ENCODE results near the gene IPO11. TPM values are rescaled to one million over a fixed set of nuclear protein-coding genes. Genes with fewer than 3 reads are reported as not detected.

The IPO11 gene
- total and polyA plus RNA-seq, 2 experiments from 2014 or later: 18.7 to 64.7 TPM

DNA sequence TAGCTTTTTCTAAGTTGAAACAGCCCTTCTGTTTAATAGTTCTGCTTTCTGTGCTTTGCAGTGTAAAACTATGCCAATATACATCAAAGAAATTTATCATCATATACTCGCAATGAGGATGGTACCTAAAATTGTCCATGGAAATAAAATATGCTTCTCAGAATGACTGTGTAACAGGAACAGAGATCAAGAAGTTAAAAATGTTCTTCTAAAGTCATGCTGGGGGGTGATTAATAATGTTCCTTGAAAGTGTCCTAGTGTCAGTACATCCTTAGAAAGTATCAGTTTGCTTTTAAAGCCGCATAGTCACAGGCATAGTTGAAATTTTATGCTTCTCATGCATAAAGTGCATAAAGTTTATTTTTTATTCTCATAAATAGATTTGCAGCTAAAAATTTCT is 162.0 kb downstream of the IPO11 start:
- Mint-ChIP-seq H3K27ac (no peak overlapping the region), H3K27me3 (ENCODE audit: insufficient read depth, low read depth, poor library complexity) (no peaks in the 10 kb centered on the region), H3K4me1 (peaks cover 7% of the 10 kb centered on the region; the same call in 2 of the 3 replicates), H3K4me3 (no peak overlapping the region), H3K36me3 (ENCODE audit: low read depth) (no peaks in the 10 kb centered on the region), H3K9me3 (no peaks in the 10 kb centered on the region)
- Histone ChIP-seq H3K27ac (ENCODE audit: low read depth) (no peak overlapping the region), H2AFZ (no peak overlapping the region), H3K9me2 (ENCODE audit: insufficient read depth) (no peaks in the 10 kb centered on the region), H3K4me2 (no peak overlapping the region), H3K79me2 (replicated peaks; ENCODE audit: insufficient read depth) (no peaks in the 10 kb centered on the region; the same call in 1 of the 2 replicates), H3K27me3 (ENCODE audit: insufficient read depth) (no peaks in the 10 kb centered on the region), H3K4me3 (no peak overlapping the region), H4K20me1 (replicated peaks; ENCODE audit: insufficient read depth) (no peaks in the 10 kb centered on the region), H3K36me3 (ENCODE audit: insufficient read depth) (no peaks in the 10 kb centered on the region), H3F3A (replicated peaks; ENCODE audit: low read depth) (no peaks in the 10 kb centered on the region), H3K4me1 (ENCODE audit: insufficient read depth) (peaks cover 3% of the 10 kb centered on the region; the same call in 1 of the 2 replicates)
- ATAC-seq: no peak
- TF ChIP-seq STAT1 (IDR thresholded peaks at IDR 0.05; ENCODE audit: unreplicated experiment) (no peak), ZNF114 (CRISPR knock-in tag; IDR thresholded peaks at IDR 0.05) (no peak), EZH2 (IDR thresholded peaks at IDR 0.05; ENCODE audit: low read depth, unreplicated experiment) (no peak), EZH2phosphoT487 (IDR thresholded peaks at IDR 0.05; ENCODE audit: unreplicated experiment) (no peak)
- TF ChIP-seq, protein P1, sequence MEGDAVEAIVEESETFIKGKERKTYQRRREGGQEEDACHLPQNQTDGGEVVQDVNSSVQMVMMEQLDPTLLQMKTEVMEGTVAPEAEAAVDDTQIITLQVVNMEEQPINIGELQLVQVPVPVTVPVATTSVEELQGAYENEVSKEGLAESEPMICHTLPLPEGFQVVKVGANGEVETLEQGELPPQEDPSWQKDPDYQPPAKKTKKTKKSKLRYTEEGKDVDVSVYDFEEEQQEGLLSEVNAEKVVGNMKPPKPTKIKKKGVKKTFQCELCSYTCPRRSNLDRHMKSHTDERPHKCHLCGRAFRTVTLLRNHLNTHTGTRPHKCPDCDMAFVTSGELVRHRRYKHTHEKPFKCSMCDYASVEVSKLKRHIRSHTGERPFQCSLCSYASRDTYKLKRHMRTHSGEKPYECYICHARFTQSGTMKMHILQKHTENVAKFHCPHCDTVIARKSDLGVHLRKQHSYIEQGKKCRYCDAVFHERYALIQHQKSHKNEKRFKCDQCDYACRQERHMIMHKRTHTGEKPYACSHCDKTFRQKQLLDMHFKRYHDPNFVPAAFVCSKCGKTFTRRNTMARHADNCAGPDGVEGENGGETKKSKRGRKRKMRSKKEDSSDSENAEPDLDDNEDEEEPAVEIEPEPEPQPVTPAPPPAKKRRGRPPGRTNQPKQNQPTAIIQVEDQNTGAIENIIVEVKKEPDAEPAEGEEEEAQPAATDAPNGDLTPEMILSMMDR (conservative IDR thresholded peaks at IDR 0.05; ENCODE audit: low read depth in 2 of 2): no peak
- TF ChIP-seq, protein P2, sequence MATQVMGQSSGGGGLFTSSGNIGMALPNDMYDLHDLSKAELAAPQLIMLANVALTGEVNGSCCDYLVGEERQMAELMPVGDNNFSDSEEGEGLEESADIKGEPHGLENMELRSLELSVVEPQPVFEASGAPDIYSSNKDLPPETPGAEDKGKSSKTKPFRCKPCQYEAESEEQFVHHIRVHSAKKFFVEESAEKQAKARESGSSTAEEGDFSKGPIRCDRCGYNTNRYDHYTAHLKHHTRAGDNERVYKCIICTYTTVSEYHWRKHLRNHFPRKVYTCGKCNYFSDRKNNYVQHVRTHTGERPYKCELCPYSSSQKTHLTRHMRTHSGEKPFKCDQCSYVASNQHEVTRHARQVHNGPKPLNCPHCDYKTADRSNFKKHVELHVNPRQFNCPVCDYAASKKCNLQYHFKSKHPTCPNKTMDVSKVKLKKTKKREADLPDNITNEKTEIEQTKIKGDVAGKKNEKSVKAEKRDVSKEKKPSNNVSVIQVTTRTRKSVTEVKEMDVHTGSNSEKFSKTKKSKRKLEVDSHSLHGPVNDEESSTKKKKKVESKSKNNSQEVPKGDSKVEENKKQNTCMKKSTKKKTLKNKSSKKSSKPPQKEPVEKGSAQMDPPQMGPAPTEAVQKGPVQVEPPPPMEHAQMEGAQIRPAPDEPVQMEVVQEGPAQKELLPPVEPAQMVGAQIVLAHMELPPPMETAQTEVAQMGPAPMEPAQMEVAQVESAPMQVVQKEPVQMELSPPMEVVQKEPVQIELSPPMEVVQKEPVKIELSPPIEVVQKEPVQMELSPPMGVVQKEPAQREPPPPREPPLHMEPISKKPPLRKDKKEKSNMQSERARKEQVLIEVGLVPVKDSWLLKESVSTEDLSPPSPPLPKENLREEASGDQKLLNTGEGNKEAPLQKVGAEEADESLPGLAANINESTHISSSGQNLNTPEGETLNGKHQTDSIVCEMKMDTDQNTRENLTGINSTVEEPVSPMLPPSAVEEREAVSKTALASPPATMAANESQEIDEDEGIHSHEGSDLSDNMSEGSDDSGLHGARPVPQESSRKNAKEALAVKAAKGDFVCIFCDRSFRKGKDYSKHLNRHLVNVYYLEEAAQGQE (IDR thresholded peaks at IDR 0.05; ENCODE audit: unreplicated experiment): no peak
- TF ChIP-seq, protein P3, sequence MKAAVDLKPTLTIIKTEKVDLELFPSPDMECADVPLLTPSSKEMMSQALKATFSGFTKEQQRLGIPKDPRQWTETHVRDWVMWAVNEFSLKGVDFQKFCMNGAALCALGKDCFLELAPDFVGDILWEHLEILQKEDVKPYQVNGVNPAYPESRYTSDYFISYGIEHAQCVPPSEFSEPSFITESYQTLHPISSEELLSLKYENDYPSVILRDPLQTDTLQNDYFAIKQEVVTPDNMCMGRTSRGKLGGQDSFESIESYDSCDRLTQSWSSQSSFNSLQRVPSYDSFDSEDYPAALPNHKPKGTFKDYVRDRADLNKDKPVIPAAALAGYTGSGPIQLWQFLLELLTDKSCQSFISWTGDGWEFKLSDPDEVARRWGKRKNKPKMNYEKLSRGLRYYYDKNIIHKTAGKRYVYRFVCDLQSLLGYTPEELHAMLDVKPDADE (IDR thresholded peaks at IDR 0.05): no peak
- no peak for DNase-seq (ENCODE audit: low spot score)

DNA sequence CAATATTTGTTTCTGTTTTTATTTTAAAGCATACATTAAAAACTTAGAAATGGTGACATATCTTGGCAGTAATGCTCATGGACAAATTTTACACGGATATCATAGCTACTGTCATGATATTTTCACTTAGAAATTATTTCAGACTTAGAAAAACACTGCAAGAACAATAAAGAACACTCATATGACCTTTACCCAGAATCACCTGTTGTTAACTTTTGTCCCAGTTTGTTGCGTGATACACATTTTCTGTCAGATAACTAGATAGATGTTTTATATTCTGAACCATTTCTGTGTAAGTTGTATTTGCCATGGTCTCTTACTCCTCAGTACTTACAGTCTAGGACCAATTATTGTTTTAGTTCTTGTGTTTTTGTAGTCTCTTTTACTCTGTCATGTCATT is 162.5 kb downstream of the IPO11 start:
- DNase-seq (ENCODE audit: low spot score): no peak
- no peak for ATAC-seq
- Mint-ChIP-seq H3K36me3 (ENCODE audit: low read depth) (no peaks in the 10 kb centered on the region), H3K4me1 (peaks cover 6% of the 10 kb centered on the region; the same call in 2 of the 3 replicates), H3K27ac (no peak overlapping the region), H3K9me3 (no peaks in the 10 kb centered on the region), H3K27me3 (ENCODE audit: insufficient read depth, low read depth, poor library complexity) (no peaks in the 10 kb centered on the region), H3K4me3 (no peak overlapping the region)
- H2AFZ ChIP-seq: no peak overlapping the region
- no peaks in the 10 kb centered on the region for H3K4me1 ChIP-seq (ENCODE audit: insufficient read depth)
- H3K79me2 ChIP-seq (replicated peaks; ENCODE audit: insufficient read depth): no peaks in the 10 kb centered on the region
- no peaks in the 10 kb centered on the region for H3F3A ChIP-seq (replicated peaks; ENCODE audit: low read depth)
- no peak overlapping the region for H3K27ac ChIP-seq (ENCODE audit: low read depth)
- H3K27me3 ChIP-seq (ENCODE audit: insufficient read depth): no peaks in the 10 kb centered on the region
- no peaks in the 10 kb centered on the region for H4K20me1 ChIP-seq (replicated peaks; ENCODE audit: insufficient read depth)
- H3K4me2 ChIP-seq: no peak overlapping the region
- no peaks in the 10 kb centered on the region for H3K9me2 ChIP-seq (ENCODE audit: insufficient read depth)
- H3K4me3 ChIP-seq: no peak overlapping the region
- no peaks in the 10 kb centered on the region for H3K36me3 ChIP-seq (ENCODE audit: insufficient read depth)
- TF ChIP-seq NANOG (IDR thresholded peaks at IDR 0.05; ENCODE audit: borderline replicate concordance) (no peak), STAT1 (IDR thresholded peaks at IDR 0.05; ENCODE audit: unreplicated experiment) (no peak), EZH2 (IDR thresholded peaks at IDR 0.05; ENCODE audit: low read depth, unreplicated experiment) (no peak), ZNF114 (CRISPR knock-in tag; IDR thresholded peaks at IDR 0.05) (no peak), POLR2AphosphoS5 (IDR thresholded peaks at IDR 0.05; ENCODE audit: low read depth) (no peak), JUNB (IDR thresholded peaks at IDR 0.05; ENCODE audit: unreplicated experiment) (no peak), ZNF331 (CRISPR knock-in tag; IDR thresholded peaks at IDR 0.05; ENCODE audit: low read depth) (no peak), EZH2phosphoT487 (IDR thresholded peaks at IDR 0.05; ENCODE audit: unreplicated experiment) (no peak), CREB1 (CRISPR knock-in tag; IDR thresholded peaks at IDR 0.05; ENCODE audit: low read depth) (no peak)
- TF ChIP-seq, protein P3 (IDR thresholded peaks at IDR 0.05): no peak
- TF ChIP-seq, protein P1 (conservative IDR thresholded peaks at IDR 0.05; ENCODE audit: low read depth in 2 of 2): no peak

All from GM23338 (cell line).